GM21786 (cell line): ENCODE results near the gene RAB35.
A peak's percentile ranks its signal among the peaks of the same experiment; 100 is the strongest.

Source experiments
- ATAC-seq: cut with Tn5 transposase; IDR thresholded peaks from one replicate; pipeline ENCODE4 v1.9.1; 2021; ENCODE audit not compliant: unreplicated experiment

RAB35 gene

DNA sequence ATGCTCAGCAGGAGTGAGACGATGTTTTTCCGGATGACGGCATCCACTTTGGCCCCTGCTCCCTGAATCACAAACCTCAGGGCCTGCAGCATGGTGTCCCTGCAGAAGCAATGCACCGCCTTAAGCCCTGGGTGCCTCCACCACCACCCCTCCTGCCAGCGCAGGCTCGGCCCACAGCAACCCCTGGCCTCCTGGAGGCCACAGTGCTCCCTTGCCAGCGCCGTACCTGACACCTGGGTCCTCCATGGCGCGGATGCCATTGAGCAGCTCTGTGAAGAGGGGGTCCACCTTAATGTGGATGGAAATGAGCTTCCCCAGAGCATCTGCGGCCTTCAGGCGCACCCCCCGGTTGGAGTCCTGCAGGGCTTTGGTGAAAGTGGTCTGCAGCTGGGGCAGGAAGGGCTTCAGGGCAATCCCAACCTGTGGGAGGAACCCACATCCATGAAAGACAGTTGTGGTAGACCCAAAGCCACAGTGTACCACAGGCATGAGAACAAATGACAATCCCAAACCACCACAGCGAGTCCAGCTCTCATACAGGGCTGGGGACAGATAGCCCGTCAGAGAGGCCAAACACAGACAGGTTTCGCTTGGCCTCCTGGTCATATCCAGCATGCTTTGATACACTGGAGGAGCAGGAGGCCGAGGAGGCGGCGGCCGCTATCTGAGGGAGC is 17.9 kb upstream of the RAB35 start:
- no peak for ATAC-seq

DNA sequence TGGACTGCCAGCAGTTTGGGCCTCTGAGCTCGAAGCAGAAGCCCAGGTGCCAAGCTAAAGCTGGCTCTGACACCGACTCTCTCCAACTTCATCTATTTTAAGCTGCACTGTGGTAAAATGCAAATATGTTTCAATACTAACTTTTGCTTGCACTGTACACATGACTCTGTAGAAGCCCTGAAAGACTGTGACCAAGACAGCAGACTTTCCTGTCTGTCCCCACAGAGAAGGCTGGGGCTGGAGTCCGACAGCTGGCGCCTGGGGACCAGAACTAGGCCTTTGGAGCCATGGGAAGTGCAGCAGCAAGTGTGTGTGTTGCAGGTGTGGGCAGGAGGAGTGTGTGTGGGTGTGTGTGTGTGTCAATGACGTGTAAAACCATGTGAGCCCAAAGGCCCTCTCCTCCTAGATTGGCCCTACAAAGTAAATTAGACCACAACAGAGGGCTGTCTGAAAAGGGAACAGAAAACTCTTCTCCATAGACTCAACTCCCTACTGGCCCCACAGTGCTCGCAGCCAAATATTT is 16.4 kb upstream of the RAB35 start:
- ATAC-seq = peak; percentile 95

DNA sequence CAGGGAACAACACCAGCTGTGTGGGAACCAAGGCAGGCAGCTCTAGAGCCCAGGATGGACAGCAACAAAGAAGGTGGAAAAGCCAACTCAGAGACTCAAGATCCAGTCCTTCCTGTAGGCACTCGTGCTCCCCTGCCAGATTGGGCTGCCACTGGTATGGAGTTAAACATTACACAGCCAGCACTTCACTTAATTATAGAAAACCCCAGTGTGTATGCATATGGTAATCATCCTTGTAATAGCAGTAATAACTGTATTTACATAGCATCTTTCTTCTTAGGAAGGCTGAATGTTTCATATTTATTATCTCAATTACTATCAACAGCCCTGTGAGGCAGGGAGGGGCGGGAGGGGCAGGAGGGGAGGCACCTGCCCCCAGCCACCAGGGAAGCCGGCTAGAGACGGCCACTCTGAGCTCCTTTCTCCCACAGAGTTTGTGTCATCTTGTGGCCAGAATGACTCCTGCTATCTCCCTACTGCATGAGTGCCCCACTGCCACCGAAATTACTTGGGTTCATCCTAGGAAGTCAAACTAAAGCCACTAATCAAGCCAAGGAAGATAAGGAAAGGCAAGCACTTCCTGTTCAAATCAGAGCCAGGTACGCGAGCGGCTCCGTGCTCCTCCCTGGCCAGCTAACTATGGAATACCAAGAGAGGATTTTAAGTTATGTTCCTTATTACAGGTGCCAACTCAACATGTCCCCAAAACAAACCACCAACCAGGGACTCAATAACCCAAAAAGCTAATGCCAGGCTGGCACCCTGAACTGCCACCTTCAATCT is 15.7 kb upstream of the RAB35 start:
- no peak for ATAC-seq

DNA sequence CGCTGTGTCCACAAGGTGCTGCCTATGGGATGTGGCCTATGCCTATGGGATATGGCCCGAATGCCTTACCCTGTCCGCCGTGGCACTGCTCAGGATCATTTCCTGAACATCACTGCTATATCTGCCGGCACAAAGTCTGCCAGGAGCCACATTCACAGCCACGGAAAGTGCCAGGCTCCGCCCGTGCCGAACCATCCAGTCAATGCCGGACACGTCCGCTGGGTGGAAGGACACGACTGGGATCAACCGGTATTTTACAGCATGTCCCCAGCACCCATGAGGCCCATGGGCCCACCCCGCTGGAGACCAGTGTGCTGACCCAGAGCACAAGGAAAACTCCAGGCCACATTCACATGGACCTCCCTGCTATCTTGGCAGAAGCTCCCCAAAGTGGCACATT is 14.6 kb upstream of the RAB35 start:
- no peak for ATAC-seq

DNA sequence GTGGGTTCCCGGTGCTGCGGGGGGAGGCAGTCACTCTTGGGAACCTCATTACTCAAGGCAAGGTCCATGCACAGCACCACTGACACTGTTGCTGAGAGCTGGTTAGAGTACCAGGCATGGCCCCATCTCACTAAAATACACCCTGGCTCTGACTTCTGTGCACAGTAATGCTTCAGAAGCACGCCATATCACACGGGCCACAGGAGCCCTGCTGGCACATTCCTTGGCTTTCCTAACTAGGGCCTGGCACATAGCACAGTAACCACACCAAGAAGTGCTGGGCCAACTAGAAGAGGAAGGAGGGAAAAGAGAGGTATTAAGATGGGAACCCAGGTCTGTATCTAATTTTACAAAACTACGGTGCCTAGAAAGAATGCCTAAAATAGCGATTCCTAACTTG is 13.5 kb upstream of the RAB35 start:
- ATAC-seq = no peak

DNA sequence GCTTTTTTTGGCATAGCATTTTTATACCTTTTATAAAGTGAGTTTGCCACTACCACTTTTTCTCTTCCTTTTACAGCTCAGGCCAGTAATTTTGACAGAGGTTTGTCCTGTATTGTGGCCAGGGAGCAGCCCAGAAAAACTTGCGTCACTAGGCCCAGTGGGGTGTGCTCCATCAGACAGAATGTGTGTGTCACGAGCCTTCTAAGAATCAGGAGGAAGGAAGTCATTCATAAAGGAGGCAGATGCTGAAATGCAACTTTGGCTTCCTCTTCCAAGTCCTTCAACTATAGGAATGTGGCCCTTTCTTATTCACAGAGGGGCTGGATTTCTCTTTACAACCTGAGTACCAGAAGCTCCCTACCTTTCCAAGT is 10.1 kb upstream of the RAB35 start:
- no peak for ATAC-seq

DNA sequence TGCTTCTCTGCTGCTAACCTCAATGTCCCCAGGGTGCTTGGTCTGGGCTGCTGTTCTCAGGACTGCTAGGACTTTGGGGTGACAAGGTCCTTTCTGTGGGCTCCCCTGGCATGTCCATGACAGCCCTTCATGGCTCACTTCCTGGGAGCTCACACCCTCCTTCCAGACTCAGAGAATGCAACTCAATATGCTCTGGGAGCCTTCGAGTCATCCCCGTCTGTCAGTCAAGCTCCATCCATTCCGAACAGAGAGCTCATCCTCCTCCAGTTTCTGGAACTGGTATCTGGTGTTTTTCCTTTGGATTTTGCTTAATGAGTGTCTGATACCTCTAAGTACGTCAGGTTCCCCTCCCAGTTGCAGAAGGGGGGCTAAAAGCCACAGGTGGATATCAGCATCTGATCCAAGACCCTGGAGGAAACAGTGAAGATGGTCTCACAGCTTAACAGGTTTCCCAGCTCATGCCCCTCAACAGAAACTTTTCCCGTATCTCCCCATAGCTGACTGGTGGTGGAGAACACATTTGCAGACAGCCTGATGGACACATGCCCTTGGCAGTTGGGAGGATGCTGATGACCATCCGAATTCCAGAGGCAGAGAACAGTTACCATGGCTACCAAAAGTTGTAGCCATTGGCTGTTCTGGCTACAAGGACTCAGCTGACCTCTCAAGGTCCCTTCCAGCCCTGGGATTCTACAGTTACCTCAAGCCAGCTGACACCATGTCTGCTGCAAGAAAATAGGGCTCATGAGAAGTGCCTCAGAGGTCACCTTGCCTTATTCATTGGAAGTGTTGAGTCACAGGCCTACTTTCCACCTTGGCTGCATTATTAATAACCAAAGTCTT is 9.5 kb upstream of the RAB35 start:
- ATAC-seq = no peak

DNA sequence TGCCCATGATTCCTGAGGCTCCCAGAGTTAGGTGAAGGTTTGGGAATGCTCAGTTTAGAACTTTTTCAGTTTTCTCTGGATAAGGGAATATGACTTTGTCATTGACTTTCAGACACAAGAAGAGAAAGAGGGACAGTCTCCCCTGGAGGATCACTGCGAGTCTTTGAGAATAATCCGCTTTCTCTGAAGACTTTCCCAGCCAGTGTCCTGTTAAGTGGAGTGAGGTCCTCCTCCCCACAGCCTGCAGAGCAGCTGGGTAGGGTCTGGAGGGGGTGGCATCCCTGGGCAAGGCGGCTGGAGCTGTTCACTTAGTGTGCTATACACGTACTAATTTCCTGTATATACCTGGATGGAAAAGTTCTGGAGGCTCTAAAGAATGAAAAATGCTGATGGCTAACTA is 8.5 kb upstream of the RAB35 start:
- no peak for ATAC-seq

DNA sequence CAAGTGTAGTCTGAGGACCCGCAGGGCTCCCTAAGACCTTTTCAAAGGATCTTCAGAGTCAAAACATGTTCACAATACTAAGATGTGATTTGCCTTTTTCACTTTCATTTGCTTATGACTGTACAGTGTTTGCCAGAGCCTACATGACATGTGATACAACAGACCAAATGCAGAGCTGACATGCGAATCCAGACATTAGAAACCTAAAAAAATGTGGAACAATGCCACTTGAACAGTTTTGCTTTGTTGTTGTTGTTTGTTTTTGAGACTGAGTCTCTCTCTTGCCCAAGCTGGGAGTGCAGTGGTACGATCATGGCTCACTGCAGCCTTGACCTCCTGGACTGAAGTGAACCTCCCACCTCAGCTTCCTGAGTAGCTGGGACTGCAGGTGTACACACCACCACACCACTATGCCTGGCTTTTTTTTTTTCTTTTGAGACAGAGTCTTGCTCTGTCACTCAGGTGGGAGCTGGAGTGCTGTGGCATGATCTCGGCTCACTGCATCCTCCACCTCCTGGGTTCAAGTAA is 5.3 kb upstream of the RAB35 start:
- ATAC-seq = peak; percentile 41

DNA sequence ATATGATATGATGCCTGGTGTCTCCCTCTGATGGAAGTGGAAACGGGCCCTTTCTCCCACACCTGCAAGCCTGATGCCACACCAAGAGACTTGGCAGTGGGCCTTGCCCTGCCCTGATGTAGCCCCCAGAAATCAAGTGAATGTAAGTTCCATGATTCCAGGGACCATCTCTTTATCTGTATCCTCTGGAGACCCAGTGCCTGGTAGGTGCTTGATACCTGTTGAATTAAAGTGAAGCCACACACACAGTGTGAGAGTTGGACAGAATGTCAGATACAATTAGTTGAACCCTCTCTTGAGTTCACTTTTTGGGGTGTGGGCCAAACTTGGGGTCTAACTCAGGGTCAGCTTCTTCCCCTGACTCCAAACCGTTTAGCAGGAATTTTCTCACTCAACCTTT is 4.8 kb upstream of the RAB35 start:
- ATAC-seq = no peak

DNA sequence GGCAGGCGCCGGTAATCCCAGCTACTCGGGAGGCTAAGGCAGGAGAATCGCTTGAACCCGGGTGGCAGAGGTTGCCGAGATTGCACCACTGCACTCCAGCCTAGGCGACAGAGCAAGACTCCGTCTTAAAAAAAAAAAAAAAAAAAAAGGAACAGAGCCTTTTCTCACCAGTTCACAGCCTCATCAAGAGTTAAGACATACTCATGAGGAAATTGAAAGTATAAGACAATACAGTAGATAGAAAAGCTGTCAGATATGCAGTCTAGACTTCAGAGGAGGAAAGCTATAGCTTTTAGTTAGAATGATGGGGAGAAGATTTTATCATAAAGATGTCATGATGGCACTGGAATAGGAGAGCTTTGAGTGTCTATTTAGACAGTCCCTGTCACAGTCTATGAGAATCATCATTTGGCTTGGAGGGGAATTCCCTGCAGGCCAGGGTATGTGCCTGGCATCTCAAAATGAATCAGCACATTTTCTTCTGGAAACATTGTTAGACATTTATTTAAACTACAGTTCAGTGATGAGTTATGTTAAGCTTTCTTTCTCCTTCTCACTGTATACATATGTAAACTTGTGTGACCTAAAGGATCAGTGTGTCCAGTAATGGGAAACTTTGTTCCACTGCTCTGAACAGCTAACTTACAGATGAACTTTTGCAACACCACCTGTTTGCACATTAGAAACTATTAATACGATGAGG is 2.9 kb upstream of the RAB35 start:
- peak; percentile 33 for ATAC-seq

DNA sequence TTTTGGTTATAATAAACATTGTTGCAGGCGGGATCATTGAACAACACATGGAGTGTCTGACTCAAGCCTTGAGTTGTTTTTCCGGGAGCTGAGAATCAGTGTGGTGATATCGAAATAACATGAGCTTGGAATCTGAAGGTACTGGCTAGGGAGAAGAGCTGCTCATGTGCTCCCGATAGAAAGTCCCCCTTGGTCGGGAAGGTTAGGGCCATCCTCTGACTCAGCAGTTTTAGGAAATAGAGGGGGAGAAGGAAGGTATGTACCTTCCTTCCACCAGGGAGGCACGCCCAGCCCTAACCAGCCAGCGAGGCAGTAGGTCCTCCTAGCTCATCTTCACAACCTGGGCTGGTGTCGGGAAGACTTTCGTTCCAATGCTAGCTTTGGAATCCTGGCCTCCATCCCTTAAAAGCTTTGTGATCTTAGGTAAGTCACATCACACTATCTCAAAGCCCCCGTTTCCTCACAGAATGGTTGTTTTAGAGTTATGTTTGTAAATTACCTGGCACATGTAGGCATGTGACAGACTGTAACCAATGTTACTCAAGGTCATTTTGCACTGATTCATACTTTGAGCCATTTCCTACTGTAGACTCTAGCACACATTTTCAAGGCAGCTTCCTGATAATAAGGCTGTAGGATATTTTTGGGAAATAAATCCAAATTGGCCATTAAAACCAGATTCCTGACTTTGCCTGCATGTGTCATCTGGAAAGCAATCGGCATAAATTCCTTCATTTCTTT is 1.9 kb upstream of the RAB35 start:
- ATAC-seq = no peak

DNA sequence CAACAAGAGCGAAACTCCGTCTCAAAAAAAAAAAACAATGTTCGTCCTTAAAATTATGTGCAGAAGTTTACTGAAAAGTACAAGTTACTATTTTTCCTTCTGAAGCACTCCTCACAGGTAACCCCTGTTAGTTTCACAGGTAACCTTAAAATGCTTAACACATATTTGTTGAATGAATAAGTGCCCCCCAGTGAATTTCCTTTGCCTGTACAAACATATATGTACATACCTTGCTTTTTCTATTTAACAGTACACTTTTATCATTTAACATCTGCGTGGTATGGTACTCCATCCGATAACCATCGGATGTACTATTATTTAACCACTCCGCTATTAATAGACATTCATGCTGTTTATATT is 1.4 kb upstream of the RAB35 start:
- no peak for ATAC-seq

DNA sequence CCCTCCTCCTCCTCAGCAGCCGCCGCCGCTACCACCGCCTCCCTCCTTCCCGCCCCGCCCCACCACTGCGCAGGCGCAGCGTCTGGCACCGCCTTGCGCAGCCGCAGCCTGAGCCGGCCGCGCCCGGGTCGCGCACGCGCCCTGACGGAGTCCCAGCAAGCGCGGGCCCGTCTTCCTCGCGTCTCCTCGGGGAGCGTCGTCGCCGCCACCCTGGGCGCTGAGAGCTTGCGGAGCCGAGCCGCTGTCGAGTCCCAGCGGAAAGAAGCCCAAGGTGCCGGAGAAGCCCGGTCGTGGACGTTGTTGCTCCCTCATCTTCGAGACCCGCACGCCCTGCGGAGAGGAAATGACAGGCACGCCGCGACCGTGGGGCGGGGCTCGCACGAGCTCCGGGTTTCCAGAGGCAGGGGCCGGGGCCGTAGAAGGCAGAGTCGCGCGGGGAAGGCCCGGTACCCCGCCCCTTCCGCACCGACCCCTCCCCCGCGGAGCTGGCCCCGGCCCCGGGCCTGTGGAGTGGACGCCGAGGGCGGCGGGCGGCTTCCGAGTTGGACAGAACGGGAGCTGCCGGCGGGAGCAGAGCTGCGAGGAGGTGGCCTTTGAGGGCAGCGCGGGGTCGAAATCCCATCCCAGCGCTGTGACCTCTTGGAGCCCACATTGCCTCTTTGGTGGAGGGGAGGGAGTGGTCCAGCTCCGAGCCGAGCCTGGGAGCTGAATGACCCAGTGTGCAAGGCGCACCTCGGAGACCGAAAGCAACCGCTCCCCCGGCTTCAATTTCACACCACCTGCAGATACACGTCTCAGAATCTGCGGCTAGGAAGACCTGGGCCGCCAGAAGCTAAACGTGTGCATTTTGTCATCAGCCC is 469 bp upstream of the RAB35 start:
- ATAC-seq = peak; percentile 28

DNA sequence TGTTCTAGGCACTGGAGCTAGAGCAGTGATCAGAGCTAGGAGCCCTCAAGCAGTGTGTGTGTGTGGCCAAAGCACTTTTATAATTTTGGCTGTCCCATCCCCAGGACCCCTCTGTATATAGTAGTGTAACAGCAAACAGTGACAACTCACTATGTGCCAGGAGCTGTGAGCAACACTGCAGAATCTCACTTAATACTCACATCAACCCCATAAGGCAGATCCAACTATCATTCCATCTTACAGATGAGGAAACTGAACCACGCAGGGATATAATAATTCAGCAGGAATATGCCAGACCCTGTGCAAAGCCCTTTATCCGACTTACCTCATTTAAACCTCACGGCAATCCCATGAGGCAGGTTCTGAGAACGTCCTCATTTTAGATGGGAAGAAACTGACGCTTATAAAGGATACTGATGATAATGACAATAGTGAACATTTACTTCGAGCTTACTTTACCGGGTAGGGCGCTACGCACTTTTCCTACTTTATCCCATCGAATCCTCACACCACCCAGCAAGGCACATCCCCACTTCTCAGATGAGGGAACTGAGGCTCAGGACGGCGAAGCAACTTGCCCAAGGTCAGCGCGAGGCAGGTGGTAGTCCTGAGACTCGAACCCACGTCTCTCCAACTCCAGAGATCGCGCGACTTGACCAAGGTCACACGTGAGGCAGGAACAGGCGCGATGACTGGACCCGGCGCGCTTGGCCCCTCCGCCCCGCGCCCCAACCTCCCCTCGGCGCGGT is 687 bp downstream of the RAB35 start:
- ATAC-seq = no peak

DNA sequence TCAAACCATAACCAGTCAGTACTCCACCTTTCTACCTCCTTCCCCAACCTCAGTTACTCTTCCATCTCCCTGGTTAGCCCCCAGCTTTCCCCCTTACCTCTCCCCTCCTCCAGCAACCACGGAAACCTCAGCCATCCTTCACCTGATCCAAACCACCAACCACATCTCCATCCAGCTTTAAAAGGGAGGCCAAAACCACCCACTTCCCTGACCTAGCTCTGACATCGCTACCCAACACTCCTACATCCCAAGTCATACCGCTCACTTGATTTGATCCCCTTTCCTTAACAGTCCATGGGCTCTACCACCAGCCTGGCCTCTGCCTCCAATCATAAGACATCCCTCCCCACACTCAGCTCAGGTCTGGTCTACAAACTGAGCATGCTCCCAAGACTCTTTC is 1.5 kb downstream of the RAB35 start:
- ATAC-seq = no peak

DNA sequence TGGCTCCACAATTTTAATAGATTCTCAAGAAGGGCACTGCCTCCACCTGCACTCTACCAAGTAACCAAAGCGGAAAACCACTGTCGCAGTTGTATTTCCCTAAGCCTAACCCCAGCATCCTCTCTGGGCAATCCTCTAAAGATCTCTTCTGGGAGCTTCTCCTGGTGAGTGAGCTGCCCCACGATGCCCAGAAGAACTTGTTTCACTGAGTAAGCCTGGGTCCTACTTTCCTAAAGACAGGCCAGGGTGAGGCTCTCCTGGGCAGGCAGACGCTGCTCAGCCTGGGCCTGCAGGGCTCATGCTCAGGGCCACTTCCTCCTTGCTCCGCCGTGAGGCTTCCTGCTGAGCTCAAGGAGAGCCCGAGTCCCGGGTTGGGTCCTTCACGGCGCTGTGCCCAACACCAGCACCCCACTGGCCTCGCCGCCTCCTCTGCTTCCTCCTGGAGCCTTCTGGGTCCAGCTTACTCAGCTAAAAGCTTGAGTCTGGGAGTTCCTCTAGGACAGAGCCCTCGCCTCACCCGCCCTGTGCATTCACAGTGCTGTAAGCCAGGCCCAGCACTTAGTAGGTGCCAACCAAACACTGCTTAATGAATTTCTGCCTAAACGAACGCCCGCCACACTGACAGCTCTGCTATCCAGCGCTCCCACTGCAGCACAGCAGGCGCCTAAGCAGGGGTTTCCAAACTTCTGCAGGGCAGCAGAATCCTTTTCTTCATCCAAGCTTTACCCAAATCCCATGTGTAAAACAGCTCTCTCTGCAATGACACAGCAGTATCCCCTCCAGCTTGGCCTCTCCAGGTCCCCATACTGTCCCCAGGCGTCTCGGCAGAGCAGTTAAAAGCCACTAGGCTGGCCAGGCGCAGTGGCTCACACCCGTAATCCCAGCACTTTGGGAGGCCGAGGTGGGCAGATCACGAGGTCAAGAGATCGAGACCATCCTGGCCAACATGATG is 5.7 kb downstream of the RAB35 start:
- ATAC-seq = peak; percentile 59
